GOT3 (cell line): Measurements from ENCODE around the gene TMEM139.

Source experiments
- DNase-seq: peaks from one replicate; lab custom pipeline; 2025; ENCODE audit warnings: mixed read lengths; lab: John Stamatoyannopoulos, UW

TMEM139 gene

DNA sequence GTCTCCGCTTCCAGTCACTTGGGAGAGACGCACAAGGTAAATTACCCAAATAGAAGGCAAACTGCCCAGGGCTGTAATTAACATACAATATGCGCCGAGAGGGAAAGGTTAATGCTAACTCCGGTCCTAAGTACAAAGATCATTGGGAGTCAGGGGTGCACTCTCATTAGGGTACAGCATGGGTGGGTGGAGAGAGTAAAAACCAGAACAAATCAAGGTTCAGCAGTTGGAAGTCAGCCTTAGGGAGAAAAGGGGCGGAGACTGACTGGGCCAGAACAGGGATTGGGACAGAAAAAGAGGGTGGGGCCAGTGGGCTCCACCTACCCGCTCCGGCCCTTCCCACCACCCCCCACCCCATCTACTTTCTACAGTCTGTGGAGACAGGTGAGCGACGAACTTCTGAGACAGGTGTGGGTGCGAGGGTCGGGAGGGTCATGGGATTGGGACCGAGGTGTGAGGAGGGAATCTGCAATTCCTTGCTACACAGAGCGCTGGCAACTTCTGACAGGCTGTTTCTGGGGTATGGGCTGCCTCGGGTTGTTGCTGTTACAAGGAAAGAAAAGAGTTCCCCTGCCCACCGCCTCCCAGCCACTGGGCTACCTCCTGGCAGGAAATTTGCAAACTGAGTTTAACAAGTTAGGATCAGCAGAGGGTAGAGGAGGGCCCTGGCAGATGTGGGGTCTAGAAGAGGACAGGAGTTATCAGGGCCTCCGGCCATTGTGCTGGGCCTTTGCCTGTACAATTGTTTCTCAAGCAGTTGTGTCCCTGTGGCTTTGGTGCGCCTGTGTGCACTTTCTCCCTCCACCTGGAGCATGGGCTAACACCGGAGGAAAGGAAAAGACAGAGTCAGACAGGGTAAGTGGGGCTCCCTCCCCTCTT lies at the start of gene TMEM139:
TMEM139 (plus strand) TSS at position 368 of the 879 bp plus-strand sequence. CDS start 1,000 bp downstream, outside the sequence.
- DNase-seq: no peak

DNA sequence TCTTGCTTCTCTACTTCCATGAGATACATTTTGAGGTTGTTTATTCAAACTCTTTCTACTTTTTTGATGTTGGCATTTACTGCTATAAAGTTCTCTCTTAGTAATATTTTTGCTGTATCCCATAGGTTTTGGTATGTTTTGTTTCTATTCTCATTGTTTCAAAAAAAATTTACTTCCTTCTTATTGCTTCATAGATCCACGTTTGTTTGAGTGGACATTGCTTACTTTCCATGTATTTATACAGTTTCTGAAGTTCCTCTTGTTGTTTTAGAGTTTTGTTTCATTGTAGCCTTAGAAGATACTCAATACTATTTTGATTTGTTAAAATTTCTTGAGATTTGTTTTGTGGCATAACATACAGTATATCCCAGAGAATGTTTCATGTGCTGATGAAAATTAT lies 49.2 kb upstream of the TMEM139 start:
- DNase-seq: no peak

DNA sequence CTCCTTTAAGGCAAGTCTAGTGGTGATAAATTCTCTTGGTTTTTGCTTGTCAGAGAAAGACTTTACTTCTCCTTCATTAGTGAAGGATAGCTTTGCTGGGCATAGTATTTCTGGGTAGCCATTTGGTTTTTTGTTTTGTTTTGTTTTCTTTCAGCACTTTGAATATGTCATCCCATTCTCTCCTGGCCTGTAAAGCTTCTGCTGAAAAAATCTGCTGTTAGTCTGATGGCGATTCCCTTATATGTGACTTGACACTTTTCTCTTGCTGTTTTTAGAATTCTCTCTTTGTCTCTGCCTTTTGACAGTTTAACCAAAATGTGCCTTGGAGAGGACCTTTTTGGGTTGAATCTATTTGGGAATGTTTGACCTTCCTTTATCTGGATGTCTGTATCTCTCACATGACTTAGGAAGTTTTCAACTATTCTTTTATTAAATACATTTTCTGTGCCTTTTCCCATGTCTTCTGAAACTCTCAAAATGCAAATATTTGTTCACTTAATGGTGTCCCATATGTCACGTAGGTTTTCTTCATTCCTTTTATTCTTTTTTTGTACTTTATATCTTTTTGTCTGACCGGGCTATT lies 48.3 kb upstream of the TMEM139 start:
- DNase-seq: no peak

DNA sequence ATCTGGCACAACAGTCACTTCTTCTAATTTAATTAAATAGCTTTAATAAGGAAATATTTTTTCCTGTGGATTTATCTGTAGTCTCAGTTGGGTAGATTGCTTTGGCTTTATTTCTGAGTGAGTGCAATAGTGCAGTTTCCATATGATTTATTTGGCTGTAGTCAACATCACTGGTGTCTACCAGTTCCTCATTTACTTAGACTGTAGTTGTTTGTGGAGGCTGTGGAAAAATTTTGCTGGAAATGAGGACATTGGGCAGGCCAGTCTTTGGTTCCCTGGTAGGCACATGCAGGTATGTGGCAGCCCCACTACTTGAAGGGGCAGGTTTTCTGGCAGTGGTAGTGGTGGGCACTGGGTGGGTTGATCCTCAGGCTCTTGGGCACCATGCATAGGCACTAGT lies 47.4 kb upstream of the TMEM139 start:
- DNase-seq: no peak

DNA sequence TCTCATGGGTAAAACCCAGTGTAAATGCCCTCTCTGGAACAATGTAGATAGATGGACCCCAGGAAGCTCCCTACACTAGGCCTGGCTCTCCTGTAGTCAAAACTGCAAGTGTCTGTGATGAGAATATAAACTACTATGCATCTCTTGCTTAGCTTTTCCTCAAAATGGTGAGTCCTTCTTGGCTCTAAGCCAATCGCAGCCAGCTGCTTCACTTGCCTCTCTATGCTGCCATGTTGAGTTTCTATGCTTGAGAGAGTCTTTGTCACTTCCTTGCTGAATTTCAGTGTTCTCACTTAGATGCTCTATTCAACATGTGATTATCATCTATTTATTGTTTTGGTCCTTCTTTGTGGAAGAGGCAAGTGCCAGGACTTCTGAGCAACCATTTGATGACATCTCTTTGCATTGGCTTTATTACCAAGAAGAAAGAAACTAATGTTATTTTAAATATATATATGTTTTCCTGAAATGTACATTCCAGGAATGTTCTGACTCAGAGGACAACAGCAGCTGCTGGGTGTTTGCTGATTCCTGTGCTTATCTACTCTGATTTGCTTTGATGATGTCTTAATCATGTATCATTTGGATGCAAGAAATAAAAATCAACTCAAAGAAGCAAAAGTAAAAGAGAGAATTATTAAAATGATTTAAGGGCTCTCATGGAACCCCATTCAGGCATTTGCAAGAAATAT lies 46.3 kb upstream of the TMEM139 start:
- DNase-seq: no peak

DNA sequence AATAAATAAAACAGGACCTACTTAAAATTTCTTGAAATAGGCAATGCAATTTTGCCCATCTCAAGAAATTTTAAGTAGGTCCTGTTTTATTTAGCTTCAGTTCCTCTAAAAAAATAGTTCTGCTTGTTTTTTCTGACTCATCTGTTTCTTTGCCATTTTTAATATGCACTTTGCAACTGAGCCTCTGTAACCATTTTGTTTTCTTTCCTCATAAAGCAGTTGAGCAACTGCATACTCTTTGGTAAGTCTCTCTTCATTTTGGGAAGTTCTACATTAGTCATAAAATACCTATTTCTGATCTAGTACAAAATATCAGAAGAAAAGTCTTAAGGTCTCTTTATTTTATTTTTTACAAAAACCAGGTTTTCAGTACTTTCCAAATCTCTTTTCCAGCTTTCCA lies 44.9 kb upstream of the TMEM139 start:
- no peak for DNase-seq

DNA sequence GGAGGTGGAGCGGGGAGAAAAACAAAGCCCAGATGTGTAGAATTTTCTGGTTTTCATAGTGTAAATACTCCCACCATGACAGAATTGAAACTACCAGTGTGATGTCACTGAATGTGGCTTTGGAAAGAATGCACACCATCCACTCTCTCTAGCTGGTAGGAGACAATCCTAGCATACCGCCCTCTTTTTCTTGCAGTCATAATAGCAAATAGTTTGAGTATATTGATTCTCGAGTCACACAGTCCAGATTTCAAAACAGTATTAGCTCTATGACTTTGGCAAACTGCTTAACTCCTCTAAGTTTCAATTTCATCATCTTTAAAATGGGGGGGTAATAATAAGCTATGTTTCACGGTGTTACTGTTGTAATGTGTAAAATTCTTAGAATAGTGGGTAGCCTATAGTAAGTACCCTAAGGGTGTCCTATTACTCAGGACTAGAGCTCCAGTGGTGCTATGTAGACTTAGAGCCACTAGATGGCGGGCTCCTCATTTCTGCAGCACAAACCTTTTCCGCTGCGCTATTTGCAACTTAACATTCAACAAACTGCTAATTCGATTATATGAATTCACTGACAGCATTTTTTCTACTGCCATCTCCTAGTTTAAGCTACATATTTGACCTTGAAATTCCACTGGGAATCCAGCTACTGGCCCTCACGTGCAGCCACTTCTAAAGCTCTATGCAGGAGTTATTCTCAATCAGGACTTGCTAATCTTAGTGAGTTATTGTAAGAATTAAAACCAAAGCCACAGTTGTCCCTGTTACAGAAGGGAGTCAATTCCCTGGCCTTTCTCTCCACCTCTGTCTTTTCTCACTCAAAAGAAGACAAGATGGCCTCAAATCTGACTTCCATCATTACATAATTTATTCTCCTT lies 44.2 kb upstream of the TMEM139 start:
- DNase-seq: no peak

DNA sequence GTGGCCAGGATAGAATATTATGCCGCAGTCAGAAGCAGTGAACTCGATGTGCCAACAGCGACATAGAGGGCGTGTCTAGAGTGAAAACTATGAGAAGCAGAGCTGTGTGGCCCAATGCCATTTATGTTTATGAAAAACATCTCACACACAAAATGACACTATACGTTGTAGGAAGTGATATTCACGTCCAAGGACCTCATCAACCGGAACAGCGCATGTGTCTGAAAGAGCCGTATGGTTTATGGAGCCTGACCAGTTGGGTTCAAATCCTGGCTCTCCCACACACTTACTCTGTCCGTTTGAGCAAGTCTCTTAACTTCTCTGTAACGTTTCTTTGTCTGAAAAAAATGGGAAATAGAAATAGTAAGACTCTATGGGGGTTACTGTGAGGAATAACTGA lies 42.5 kb upstream of the TMEM139 start:
- no peak for DNase-seq

DNA sequence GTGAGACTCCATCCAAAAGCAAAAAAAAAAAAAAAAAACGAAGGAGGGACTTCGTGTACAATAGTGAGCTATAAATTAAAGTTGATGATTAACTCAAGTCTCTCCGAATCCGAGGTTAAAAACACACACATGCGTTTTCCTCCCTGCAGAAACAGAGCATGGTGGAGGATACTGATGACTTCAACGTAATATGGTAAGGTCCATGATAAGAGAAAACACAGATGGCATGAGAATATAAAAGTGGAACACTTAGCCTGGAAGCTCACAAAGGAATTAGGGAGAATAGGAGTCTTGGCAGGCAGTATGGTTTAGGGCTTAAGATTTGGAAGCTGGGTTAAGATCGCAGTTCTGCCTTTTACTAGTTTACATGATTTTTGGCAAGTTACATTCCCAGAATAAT lies 41.6 kb upstream of the TMEM139 start:
- no peak for DNase-seq

DNA sequence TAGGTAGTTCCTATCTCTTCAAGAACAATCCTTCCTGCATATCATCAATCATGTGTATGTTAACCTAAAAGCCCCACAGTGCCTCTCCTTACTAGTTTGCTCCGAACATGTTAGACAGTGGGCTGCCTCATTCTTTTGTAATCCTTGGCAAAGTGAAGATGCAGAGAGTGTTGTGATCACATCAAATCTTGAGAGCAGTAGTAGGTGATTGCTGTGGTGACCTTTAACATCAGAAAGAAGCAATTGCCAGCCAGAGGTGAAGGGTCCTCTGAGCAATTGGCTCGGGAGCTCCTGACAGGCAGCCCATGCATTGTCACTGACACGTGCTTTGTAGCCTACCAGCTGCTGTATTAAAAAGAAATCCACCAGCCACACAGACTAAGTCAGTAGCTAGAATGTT lies 41.1 kb upstream of the TMEM139 start:
- no peak for DNase-seq

DNA sequence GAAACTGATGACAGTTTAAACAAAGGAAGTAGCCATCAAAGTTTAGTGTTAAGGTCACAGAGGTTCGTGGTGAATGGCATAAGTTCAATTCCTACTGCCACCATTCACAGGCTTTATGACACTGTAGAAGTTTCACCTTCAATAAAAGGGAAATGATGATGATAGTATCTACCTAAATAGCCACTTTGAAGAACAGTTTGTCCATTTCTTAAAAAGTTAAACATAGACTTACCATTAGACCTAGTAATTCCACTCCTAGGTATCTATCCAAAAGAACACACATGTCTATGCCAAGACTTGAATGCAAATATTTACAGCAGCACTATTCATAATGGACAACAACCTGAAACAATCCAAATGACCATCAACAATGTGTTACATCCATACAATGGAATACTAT lies 40.4 kb upstream of the TMEM139 start:
- DNase-seq: no peak

DNA sequence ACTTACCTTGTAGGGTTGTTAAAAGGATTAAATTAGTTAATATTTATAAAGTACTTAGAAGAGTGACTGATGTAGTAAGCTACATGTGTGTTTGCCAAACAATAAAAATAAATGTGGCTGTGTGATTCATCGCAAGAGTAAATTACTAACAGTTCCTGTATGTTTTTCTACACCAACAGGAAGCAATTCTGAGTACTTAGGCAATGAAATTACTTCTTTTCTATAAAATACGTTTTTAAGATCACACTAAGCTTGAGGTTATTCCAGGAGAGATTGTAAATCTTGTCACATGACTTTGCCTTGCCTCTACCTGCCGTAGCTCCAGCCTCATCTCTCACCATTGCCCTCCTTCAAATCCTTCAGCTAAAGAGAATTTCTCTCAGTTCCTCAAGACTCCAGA lies 39.6 kb upstream of the TMEM139 start:
- no peak for DNase-seq

DNA sequence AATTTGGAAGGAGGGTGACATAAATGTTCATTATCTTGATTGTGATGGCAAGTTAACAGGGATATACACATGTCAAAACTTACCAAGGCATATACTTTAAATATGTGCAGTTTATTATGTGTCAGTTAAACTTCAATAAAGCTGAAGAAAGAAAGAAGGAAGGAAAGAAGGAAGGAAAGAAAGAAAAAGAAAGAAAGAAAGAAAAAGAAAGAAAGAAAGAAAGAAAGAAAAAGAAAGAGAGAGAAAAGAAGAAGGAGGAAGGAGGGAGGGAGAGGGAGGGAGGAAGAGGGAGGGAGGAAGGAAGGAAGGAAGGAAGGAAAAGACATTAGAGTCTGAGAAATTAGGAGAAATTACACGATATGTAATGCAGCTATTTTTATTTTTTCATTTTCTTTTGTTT lies 37.4 kb upstream of the TMEM139 start:
- DNase-seq: no peak

DNA sequence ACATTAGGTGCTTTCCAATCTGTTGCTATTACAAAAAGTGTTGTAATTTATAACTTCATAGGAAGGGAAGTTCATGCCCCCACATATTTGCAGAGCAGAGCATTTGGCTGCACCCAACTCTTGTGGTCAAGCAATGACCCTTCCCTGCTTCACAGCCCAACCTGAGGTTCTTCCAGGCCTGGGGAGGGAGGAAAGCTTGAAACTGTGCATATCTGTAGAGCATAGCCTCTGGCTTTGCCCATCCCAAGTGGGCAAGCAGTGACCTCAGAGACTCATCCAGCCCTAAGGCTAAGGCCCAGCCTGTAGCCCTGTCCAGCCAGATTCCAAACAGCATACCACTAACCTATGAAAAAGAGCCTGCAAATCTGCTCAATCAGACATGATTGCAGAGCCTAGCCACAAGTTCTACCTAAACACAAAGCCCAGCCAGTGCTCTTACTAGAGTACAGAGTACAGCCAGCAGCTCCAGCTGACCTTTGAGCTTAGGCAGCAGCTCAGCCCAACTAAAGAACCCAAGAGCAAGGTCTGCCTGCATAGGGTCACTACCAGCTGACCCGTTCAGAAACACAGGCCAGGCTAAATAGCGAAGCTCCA lies 35.9 kb upstream of the TMEM139 start:
- DNase-seq: no peak

DNA sequence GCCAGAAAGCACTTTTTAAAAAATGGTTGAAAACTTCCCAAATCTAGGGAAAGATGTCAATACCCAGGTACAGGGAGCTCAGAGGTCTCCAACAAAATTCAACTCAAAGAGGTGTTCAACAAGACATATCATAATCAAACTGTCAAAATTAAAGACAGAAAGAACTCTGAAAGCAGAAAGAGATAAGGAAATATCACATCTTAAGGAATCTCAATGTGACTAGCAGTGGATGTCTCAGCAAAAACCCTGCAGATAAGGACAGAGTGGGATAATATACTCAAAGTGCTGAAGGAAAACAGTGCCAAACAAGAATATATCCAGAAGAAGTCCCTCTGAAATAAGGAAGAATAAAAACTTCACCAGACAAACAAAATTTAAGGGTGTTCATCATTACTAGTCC lies 34.6 kb upstream of the TMEM139 start:
- no peak for DNase-seq

DNA sequence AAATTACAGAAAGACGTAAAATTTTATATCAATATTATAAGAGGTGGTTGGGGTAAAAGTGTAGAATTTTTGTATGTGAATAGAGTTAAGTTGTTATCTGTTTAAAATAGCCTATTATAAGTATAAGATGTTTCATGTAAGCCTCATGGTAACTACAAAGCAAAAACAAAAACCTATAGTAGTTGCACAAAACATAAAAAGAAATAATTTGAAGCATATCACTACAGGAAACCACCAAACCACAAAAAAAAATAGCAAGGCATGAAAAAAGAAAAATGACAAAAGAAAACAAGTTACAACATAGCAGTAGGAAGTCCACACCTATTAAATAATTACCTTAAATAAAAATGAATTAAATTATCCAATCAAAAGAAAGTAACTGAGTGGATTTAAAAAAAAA lies 33.9 kb upstream of the TMEM139 start:
- no peak for DNase-seq

DNA sequence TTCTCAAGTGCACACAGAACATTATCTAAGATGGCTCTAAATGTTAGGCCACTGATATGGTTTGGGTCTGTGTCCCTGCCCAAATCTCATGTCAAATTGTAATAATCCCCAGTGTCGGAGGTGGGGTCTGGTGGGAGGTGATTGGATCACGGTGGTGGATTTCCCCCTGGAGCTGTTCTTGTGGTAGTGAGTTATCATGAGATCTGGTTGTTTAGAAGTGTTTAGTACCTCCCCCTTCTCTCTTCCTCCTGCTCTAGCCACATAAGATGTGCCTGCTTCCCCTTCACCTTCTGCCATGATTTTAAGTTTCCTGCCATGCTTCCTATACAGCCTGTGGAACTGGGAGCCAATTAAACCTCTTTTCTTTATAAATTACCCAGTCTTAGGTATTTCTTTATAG lies 32.8 kb upstream of the TMEM139 start:
- DNase-seq: no peak

DNA sequence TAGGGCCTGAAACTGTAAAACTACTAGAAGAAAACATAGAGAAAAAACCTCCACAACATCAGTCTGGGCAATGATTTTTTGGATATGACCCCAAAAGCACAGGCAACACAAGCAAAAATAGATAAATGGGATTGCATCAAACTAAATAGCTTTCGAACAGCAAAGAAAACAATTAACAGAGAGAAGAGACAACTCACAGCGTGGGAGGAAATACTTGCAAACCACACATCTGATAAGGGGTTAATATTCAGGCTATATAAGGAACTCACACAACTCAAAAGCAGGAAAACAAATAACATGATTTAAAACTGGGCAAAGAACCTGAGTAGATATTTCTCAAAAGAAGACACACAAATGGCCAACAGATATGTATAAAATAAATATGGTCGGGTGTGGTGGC lies 29.2 kb upstream of the TMEM139 start:
- no peak for DNase-seq

DNA sequence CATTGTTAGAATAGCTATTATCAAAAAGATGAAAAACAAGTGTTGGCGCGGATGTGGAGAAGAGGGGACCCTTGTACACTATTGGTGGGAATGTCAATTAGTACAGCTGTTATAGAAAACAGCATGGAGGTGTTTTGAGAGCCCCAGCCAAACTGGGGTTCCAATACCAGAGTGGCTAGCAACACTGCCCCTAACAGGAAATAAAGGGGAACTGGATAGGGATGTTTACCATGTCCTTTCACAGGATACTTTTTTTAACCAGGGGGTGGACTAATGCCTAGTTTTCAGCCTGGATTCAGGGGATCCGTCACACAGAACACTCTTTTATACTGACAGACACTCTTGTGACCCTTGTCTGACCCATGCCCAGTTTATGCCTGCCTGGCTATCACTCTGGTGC lies 28.4 kb upstream of the TMEM139 start:
- DNase-seq: no peak

DNA sequence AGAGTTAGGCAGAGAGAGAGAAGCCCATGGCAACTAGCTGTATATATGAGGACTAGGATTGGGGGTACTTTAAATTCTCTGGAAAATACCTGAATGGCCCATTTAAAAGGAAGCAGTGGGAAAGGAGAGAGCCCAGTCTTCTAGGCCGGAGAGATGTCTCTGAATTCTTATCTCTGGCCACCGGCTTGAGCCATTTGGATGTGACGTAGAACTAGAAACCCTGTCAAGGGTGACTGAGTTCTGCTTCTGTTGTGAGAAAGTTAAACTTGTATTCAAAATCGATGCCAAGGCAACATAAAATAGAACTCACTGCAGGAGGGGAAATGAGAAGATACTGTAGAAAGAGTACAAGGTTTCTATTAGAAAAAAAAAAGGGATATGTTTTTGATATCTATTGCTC lies 27.8 kb upstream of the TMEM139 start:
- no peak for DNase-seq

DNA sequence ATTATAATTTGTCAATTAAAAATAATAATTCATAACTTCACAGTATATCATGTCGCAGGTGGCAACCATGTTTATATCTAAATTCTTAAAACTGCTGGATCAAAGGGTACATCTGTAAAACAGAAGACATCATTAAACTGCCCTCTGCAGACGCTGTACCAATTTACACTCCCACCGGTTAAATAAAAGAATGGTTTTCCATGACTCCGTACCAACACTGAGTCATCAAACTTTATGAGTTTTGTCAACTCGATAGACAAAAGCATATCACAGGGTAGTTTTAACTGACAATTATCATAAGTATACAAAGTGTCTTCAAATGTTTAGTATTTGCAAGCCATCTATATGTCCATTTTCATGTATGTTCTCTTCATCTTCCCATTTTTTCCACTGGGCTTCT lies 27.3 kb upstream of the TMEM139 start:
- no peak for DNase-seq

DNA sequence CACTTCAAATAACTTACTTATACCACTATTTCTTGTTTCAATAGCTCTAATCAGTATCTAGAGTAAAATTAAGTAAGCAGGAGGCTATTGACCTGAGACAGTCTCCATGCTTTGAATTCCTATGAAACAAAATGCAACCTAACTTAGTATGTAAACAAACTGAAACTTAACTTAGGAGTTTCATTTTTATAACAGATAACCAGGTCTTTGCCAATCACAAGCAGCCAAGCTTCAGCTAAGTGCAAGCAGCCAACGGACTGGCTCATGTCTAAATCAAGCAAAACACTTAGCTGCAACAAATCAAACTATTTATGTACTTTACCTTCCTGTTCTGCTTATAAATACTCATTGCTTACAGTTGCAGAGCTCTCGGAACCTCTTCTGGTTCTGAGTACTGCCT lies 25.9 kb upstream of the TMEM139 start:
- no peak for DNase-seq
